ENCODE data around the gene DAPK3. TPM values are rescaled to one million over a fixed set of nuclear protein-coding genes. Genes with fewer than 3 reads are reported as not detected.
A peak's percentile ranks its signal among the peaks of the same experiment; 100 is the strongest.

DAPK3 gene
- total RNA-seq, 2 donors from 2014 or later = 89.9 to 106 TPM

GRCh38 chr19:3976495-3977241 lies 5.8 kb upstream of the DAPK3 start:
- 94 to 97% methylated on average over 20 to 29 of the region's 29 CpGs for WGBS, 2 experiments (ENCODE audit: insufficient coverage in 1 of 2, insufficient read length in 1 of 2)
- no peak overlapping the region for H3K4me3 ChIP-seq (ENCODE audit: low read length)
- H3K27me3 ChIP-seq (ENCODE audit: control insufficient read depth, insufficient read depth, low read length, poor library complexity, severe bottlenecking) = no peaks in the 10 kb centered on the region
- no peak overlapping the region for H3K4me3 Mint-ChIP-seq
- H3K4me1 ChIP-seq (ENCODE audit: control insufficient read depth, insufficient read depth, low read length) = peaks cover 9% of the 10 kb centered on the region
- H3K27ac Mint-ChIP-seq = peak overlapping the region; percentile 39
- H3K4me1 Mint-ChIP-seq = peaks cover 2% of the 10 kb centered on the region
- no peaks in the 10 kb centered on the region for H3K9me3 Mint-ChIP-seq
- peak; percentile 60 for DNase-seq
- no peak overlapping the region for H3K9ac ChIP-seq (ENCODE audit: extremely low read depth, low read length, poor library complexity, severe bottlenecking)
- H3K9me3 ChIP-seq (ENCODE audit: control insufficient read depth, low read length) = no peaks in the 10 kb centered on the region
- H3K27ac ChIP-seq (ENCODE audit: low read depth, low read length) = no peak overlapping the region
- TF ChIP-seq CTCF (conservative IDR thresholded peaks at IDR 0.05) = no peak
- peaks cover 70% of the 10 kb centered on the region for H3K36me3 ChIP-seq (ENCODE audit: control insufficient read depth, insufficient read depth, low read length)
- H3K27me3 Mint-ChIP-seq (ENCODE audit: insufficient read depth) = no peaks in the 10 kb centered on the region
- peaks cover 59% of the 10 kb centered on the region for H3K36me3 Mint-ChIP-seq (ENCODE audit: low read depth)

- Histone ChIP-seq H3K27me3 (ENCODE audit: control insufficient read depth, insufficient read depth, low read length, poor library complexity, severe bottlenecking) (no peaks in the 10 kb centered on the region), H3K36me3 (ENCODE audit: control insufficient read depth, insufficient read depth, low read length) (peaks cover 60% of the 10 kb centered on the region), H3K9ac (ENCODE audit: extremely low read depth, low read length, poor library complexity, severe bottlenecking) (no peak overlapping the region), H3K27ac (ENCODE audit: low read depth, low read length) (peak overlapping the region; percentile 44), H3K4me3 (ENCODE audit: low read length) (no peak overlapping the region), H3K9me3 (ENCODE audit: control insufficient read depth, low read length) (no peaks in the 10 kb centered on the region), H3K4me1 (ENCODE audit: control insufficient read depth, insufficient read depth, low read length) (peaks cover 5% of the 10 kb centered on the region)
- H3K27ac Mint-ChIP-seq = peak overlapping the region; percentile 58
- no peaks in the 10 kb centered on the region for H3K27me3 Mint-ChIP-seq (ENCODE audit: insufficient read depth)
- H3K36me3 Mint-ChIP-seq (ENCODE audit: low read depth) = peaks cover 49% of the 10 kb centered on the region
- no peaks in the 10 kb centered on the region for H3K9me3 Mint-ChIP-seq
- peaks cover 2% of the 10 kb centered on the region for H3K4me1 Mint-ChIP-seq
- 95 to 97% methylated on average over 11 to 14 of the region's 14 CpGs for WGBS, 2 experiments (ENCODE audit: insufficient coverage in 1 of 2, insufficient read length in 1 of 2)
- H3K4me3 Mint-ChIP-seq = no peak overlapping the region
- peak; percentile 49 for DNase-seq
- no peak for TF ChIP-seq CTCF (conservative IDR thresholded peaks at IDR 0.05)
Measured at GRCh38 chr19:3975637-3976087, 4.8 kb upstream of the DAPK3 start.

- peaks cover under 1% of the 10 kb centered on the region for H3K4me1 ChIP-seq (ENCODE audit: control insufficient read depth, insufficient read depth, low read length)
- no peak for TF ChIP-seq CTCF (conservative IDR thresholded peaks at IDR 0.05)
- 95 to 100% methylated on average over 7 to 8 of the region's 8 CpGs for WGBS, 2 experiments (ENCODE audit: insufficient coverage in 1 of 2, insufficient read length in 1 of 2)
- Mint-ChIP-seq H3K27ac (peak overlapping the region; percentile 13), H3K4me1 (peaks cover 4% of the 10 kb centered on the region), H3K27me3 (ENCODE audit: insufficient read depth) (no peaks in the 10 kb centered on the region), H3K36me3 (ENCODE audit: low read depth) (peaks cover 44% of the 10 kb centered on the region), H3K4me3 (no peak overlapping the region), H3K9me3 (no peaks in the 10 kb centered on the region)
- H3K27ac ChIP-seq (ENCODE audit: low read depth, low read length) = no peak overlapping the region
- no peaks in the 10 kb centered on the region for H3K27me3 ChIP-seq (ENCODE audit: control insufficient read depth, insufficient read depth, low read length, poor library complexity, severe bottlenecking)
- H3K4me3 ChIP-seq (ENCODE audit: low read length) = no peak overlapping the region
- H3K9me3 ChIP-seq (ENCODE audit: control insufficient read depth, low read length) = no peaks in the 10 kb centered on the region
- H3K9ac ChIP-seq (ENCODE audit: extremely low read depth, low read length, poor library complexity, severe bottlenecking) = no peak overlapping the region
- peak; percentile 49 for DNase-seq
- peaks cover 55% of the 10 kb centered on the region for H3K36me3 ChIP-seq (ENCODE audit: control insufficient read depth, insufficient read depth, low read length)
Measured at GRCh38 chr19:3975144-3975543, 4.2 kb upstream of the DAPK3 start.
